Heart left ventricle (tissue), 16 donors: ENCODE results near the gene SDHAF3. TPM values are rescaled to one million over a fixed set of nuclear protein-coding genes. Genes with fewer than 3 reads are reported as not detected.
"Not testable (repeated sequence)": the region's sequence is repeated elsewhere in the genome, so short reads cannot be mapped to it uniquely, and the experiment has no call there.

Source experiments
- ATAC-seq, 4 donors: fragments of 200-7000 bp; cut with Tn5 transposase; one replicate each; pipeline ENCODE4 v1.9.1; 2020 to 2022; ENCODE audit warnings: moderate library complexity in 4 of 4, mild to moderate bottlenecking in 3 of 4, moderate number of reproducible peaks in 1 of 4
- DNase-seq, 5 donors: peaks; one replicate each; pipeline ENCODE4 v3.0.0-alpha.2; 2020
- H3K27ac ChIP-seq, 12 donors: fragments of 200-600 bp; sonication (generic) in 4 of 12; one replicate each; pipeline versions ENCODE4 v1.5.0 to v1.8.0; 2016 to 2022; ENCODE audit warnings: mild to moderate bottlenecking in 2 of 12
- H3K27me3 ChIP-seq, 9 donors: fragments of 200-600 bp; sonication (generic) in 2 of 9; one replicate each; pipeline versions ENCODE4 v1.5.1 to v1.8.0; 2016 to 2022; ENCODE audit warnings: mild to moderate bottlenecking in 3 of 9
- H3K36me3 ChIP-seq, 9 donors: fragments of 200-600 bp; sonication (generic) in 2 of 9; one replicate each; pipeline versions ENCODE4 v1.5.0 to v1.8.0; 2018 to 2022; ENCODE audit warnings: mild to moderate bottlenecking in 2 of 9
- H3K4me1 ChIP-seq, 12 donors: fragments of 200-600 bp; sonication (generic) in 4 of 12; one replicate each; pipeline versions ENCODE4 v1.5.0 to v1.8.0; 2016 to 2022; ENCODE audit warnings: mild to moderate bottlenecking in 3 of 12
- H3K4me3 ChIP-seq, 12 donors: fragments of 200-600 bp; sonication (generic) in 4 of 12; one replicate each; pipeline versions ENCODE4 v1.5.0 to v1.8.0; 2017 to 2022; ENCODE audit warnings: mild to moderate bottlenecking in 9 of 12, moderate library complexity in 4 of 12
- H3K9me3 ChIP-seq, 12 donors: fragments of 200-600 bp; sonication (generic) in 4 of 12; one replicate each; pipeline versions ENCODE4 v1.5.0 to v1.8.0; 2016 to 2022; ENCODE audit warnings: mild to moderate bottlenecking in 1 of 12
- CTCF ChIP-seq, 12 donors: fragments of 200-600 bp; sonication (generic) in 4 of 12; IDR thresholded peaks; one replicate each; pipeline versions ENCODE4 v1.5.0 to v1.8.0; 2018 to 2022; ENCODE audit warnings: antibody characterized with exemption in 12 of 12, mild to moderate bottlenecking in 5 of 12
- POLR2A ChIP-seq, 2 donors: fragments of 450-650 bp; IDR thresholded peaks; one replicate each; pipeline ENCODE4 v1.6.1; 2017; ENCODE audit warnings: antibody characterized with exemption in 2 of 2, mild to moderate bottlenecking in 2 of 2, moderate library complexity in 2 of 2
- WGBS, 4 donors: extraction: QIAGEN DNeasy Blood & Tissue Kit in 2 of 4; methylation state at CpG; one replicate each; pipeline versions ENCODE4 v1.1.5 to v1.1.7; 2013 to 2018; 5-methylcytosine and 5-hydroxymethylcytosine counted together
- intact Hi-C, 10 donors: fragments of 100-400 bp; cut with DNase I; formaldehyde crosslinking; loops; one replicate each; pipeline versions ENCODE4 v1.11.1 to v1.14.2; 2022
- polyA plus RNA-seq, 2 donors: library from polyadenylated mRNA; stranded (reverse); fragments of 200-250 nt; gene quantifications; one replicate each; pipeline ENCODE4 v1.2.3, GENCODE V29; 2013
- total RNA-seq, 9 donors: library from RNA; depleted of rRNA in 2 of 9; stranded (reverse); fragments of >200 nt in 2 of 9; fragmentation: NEBNext Ultra II Directional in 3 of 9; extraction: Animal tissue kit (Norgen Biotek cat#: 25700) in 3 of 9; gene quantifications; one replicate each; pipeline versions ENCODE4 v1.1.0 to v1.2.4, GENCODE V29; 2016 to 2023
- donor health status: ischemic (EF 13 %, LVEDD 7.1; RV severe dilation, severe dysfunction).
- donor health status: healthy with polysubstance abuse.
- donor health status: DM: no; HTN: yes; CAD: no.
- donor health status: DM: no; HTN: no; CAD: no.
- donor health status: ischemic (EF 25% LVEDD 6.9; RV normal size, moderate dysfunction).
- donor health status: ischemic (EF 25% LVEDD 5.7; RV mildly dilated, moderate dysfunction).
- donor health status: healthy.
- donor health status: DM: yes; HTN: yes; CAD: no.
- donor health status: ischemic (EF 35%, LVEDD 5.7; RV mildly dilated, moderate dysfunction).
- donor health status: nonischemic (EF 11% LVEDD 7.7; RV severe dilation, severe dysfunction).
- donor health status: DM: yes; HTN: yes; CAD: no.
- donor health status: PGD.
- donor health status: ischemic (EF 29% LVEDD 5.4; RV normal size, mild dysfunction).
- donor health status: nonischemic (EF 23%, LVEDD 6.1; RV moderate dilation, normal function).

Gene SDHAF3
- total and polyA plus RNA-seq, 11 donors: 8.4 to 21.5 (median 16.9) TPM

GRCh38 chr7:97118306-97118917, 914 bp downstream of the SDHAF3 start:
- TF ChIP-seq POLR2A (IDR thresholded peaks at IDR 0.05): no peak
- no peak for TF ChIP-seq CTCF (IDR thresholded peaks at IDR 0.05)
- no peaks in the 10 kb centered on the region for H3K36me3 ChIP-seq
- peak overlapping the region in 6 of 12 donors; percentile 75 to 86 (median 78) for H3K27ac ChIP-seq
- no peak for DNase-seq
- H3K9me3 ChIP-seq: no peaks in the 10 kb centered on the region
- peak overlapping the region; percentile 52 to 89 (median 74) for H3K4me3 ChIP-seq
- WGBS, 4 donors: 16 to 17% (median 16%) methylated on average over 13 of the region's 13 CpGs
- peaks cover 0 to 21% (median 13%) of the 10 kb centered on the region in 12 donors for H3K4me1 ChIP-seq
- intact Hi-C loops: no loop called here
- H3K27me3 ChIP-seq: no peaks in the 10 kb centered on the region
- ATAC-seq: no peak

GRCh38 chr7:97119747-97120146, 2.2 kb downstream of the SDHAF3 start:
- TF ChIP-seq CTCF (IDR thresholded peaks at IDR 0.05): no peak
- intact Hi-C loops: no loop called here
- no peak overlapping the region for H3K4me3 ChIP-seq
- H3K9me3 ChIP-seq: peaks cover 0 to under 1% (median 0%) of the 10 kb centered on the region in 12 donors
- 83 to 95% (median 91%) methylated on average over 2 of the region's 2 CpGs for WGBS, 4 donors
- DNase-seq: no peak
- no peak overlapping the region for H3K27ac ChIP-seq
- peaks cover 0 to 21% (median 13%) of the 10 kb centered on the region in 12 donors for H3K4me1 ChIP-seq
- no peak for ATAC-seq
- H3K36me3 ChIP-seq: no peaks in the 10 kb centered on the region
- H3K27me3 ChIP-seq: no peaks in the 10 kb centered on the region

- intact Hi-C loops: no loop called here
- Histone ChIP-seq H3K4me3 (no peak overlapping the region), H3K9me3 (peaks cover 0 to 8% (median 0%) of the 10 kb centered on the region in 12 donors), H3K27ac (no peak overlapping the region), H3K36me3 (no peaks in the 10 kb centered on the region), H3K27me3 (no peaks in the 10 kb centered on the region), H3K4me1 (peaks cover 0 to 21% (median 13%) of the 10 kb centered on the region in 12 donors)
- DNase-seq (no peak), ATAC-seq (no peak)
- WGBS, 4 donors: 93 to 94% (median 93%) methylated on average over 5 of the region's 5 CpGs
- TF ChIP-seq CTCF (IDR thresholded peaks at IDR 0.05) (no peak), POLR2A (IDR thresholded peaks at IDR 0.05) (no peak)
These were observed 3.4 kb downstream of the SDHAF3 start for GRCh38 chr7:97120713-97121457.

GRCh38 chr7:97123115-97123514, 5.6 kb downstream of the SDHAF3 start:
- H3K27ac ChIP-seq, H3K36me3 ChIP-seq, H3K9me3 ChIP-seq, ATAC-seq, H3K27me3 ChIP-seq, intact Hi-C loops, H3K4me3 ChIP-seq, DNase-seq: not testable (repeated sequence)
- 43 to 96% (median 91%) methylated on average over 2 of the region's 2 CpGs for WGBS, 4 donors
- peaks cover 0 to 15% (median 12%) of the 10 kb centered on the region in 12 donors for H3K4me1 ChIP-seq
